Urothelium cell line (cell line): ENCODE measurements around the gene ST3GAL3.
"Not testable (repeated sequence)": the region's sequence is repeated elsewhere in the genome, so short reads cannot be mapped to it uniquely, and the experiment has no call there.

Source experiments
- DNase-seq: peaks from one replicate; pipeline ENCODE4 v3.0.0; 2011; ENCODE audit warnings: low spot score, mixed read lengths
- FAIRE-seq: peaks from 2 replicates; lab custom pipeline; 2011; peaks lifted over from hg19 to GRCh38; lab: Jason Lieb, UNC

Gene ST3GAL3

GRCh38 chr1:43814401-43814800 is 107.1 kb downstream of the ST3GAL3 start:
- DNase-seq (no peak), FAIRE-seq (no peak)

- no peak for FAIRE-seq
- DNase-seq: no peak
These were observed 110.1 kb downstream of the ST3GAL3 start for GRCh38 chr1:43817304-43817939.

- DNase-seq (no peak), FAIRE-seq (no peak)
These were observed 111.4 kb downstream of the ST3GAL3 start for GRCh38 chr1:43818691-43819090.

GRCh38 chr1:43819357-43819756 is 112.0 kb downstream of the ST3GAL3 start:
- FAIRE-seq: no peak
- no peak for DNase-seq

GRCh38 chr1:43821471-43821870 is 114.1 kb downstream of the ST3GAL3 start:
- DNase-seq (peak; percentile 27), FAIRE-seq (no peak)

- DNase-seq (peak; percentile 92), FAIRE-seq (peak; percentile 66)
These were observed 114.8 kb downstream of the ST3GAL3 start for GRCh38 chr1:43822040-43822690.

- no peak for FAIRE-seq
- DNase-seq: no peak
These were observed 117.5 kb downstream of the ST3GAL3 start for GRCh38 chr1:43824795-43825194.

GRCh38 chr1:43828574-43828973 is 121.2 kb downstream of the ST3GAL3 start:
- DNase-seq (no peak), FAIRE-seq (peak; percentile 32)

GRCh38 chr1:43830802-43831201 is 123.5 kb downstream of the ST3GAL3 start:
- no peak for FAIRE-seq

GRCh38 chr1:43831851-43832250 is 124.5 kb downstream of the ST3GAL3 start:
- DNase-seq (no peak), FAIRE-seq (no peak)

More at GRCh38 chr1:43830802-43831201, 123.5 kb downstream of the ST3GAL3 start:
- no peak for DNase-seq

GRCh38 chr1:43832255-43832654 is 124.9 kb downstream of the ST3GAL3 start:
- FAIRE-seq (peak; percentile 46), DNase-seq (no peak)

GRCh38 chr1:43832998-43833397 is 125.7 kb downstream of the ST3GAL3 start:
- FAIRE-seq (no peak), DNase-seq (no peak)

- FAIRE-seq, DNase-seq: not testable (repeated sequence)
These were observed 126.6 kb downstream of the ST3GAL3 start for GRCh38 chr1:43833902-43834279.

GRCh38 chr1:43834280-43835081 is 127.1 kb downstream of the ST3GAL3 start:
- DNase-seq: peak; percentile 63
- peak; percentile 50 for FAIRE-seq

GRCh38 chr1:43835082-43836021 is 128.0 kb downstream of the ST3GAL3 start:
- DNase-seq: peak; percentile 92
- FAIRE-seq: peak; percentile 86

- DNase-seq (peak; percentile 94), FAIRE-seq (peak; percentile 95)
These were observed 129.1 kb downstream of the ST3GAL3 start for GRCh38 chr1:43836267-43836951.

GRCh38 chr1:43839056-43839455 is 131.7 kb downstream of the ST3GAL3 start:
- FAIRE-seq (no peak), DNase-seq (no peak)

- FAIRE-seq (no peak), DNase-seq (no peak)
These were observed 134.2 kb downstream of the ST3GAL3 start for GRCh38 chr1:43841321-43842174.

GRCh38 chr1:43842175-43842498 is 134.8 kb downstream of the ST3GAL3 start:
- no peak for FAIRE-seq

More at GRCh38 chr1:43842175-43842498, 134.8 kb downstream of the ST3GAL3 start:
- DNase-seq: no peak
